Stimulated activated CD8-positive, alpha-beta memory T cell treated with anti-CD3 and anti-CD28 coated beads, Interleukin-12 subunit alpha, Interleukin-12 subunit beta, amount 100 ng/mL, for 24 hours (primary cell): ENCODE measurements around the gene SLC37A1.

Experiments
- DNase-seq: peaks from one replicate; pipeline ENCODE4 v3.0.0-alpha.2; 2020; ENCODE audit errors: extremely low read depth

The SLC37A1 gene

GRCh38 chr21:42527489-42528158, 14.0 kb downstream of the SLC37A1 start:
- DNase-seq: no peak

GRCh38 chr21:42530167-42530518, 16.5 kb downstream of the SLC37A1 start:
- no peak for DNase-seq

- no peak for DNase-seq
Observed at GRCh38 chr21:42531771-42532170, 18.1 kb downstream of the SLC37A1 start.

GRCh38 chr21:42532466-42533181, 19.0 kb downstream of the SLC37A1 start:
- no peak for DNase-seq

- DNase-seq: no peak
Observed at GRCh38 chr21:42533306-42533962, 19.8 kb downstream of the SLC37A1 start.

- no peak for DNase-seq
Observed at GRCh38 chr21:42533963-42534355, 20.3 kb downstream of the SLC37A1 start.

- DNase-seq: no peak
Observed at GRCh38 chr21:42534421-42535378, 21.0 kb downstream of the SLC37A1 start.

- DNase-seq: no peak
Observed at GRCh38 chr21:42535602-42536171, 22.0 kb downstream of the SLC37A1 start.

GRCh38 chr21:42536601-42537000, 22.9 kb downstream of the SLC37A1 start:
- DNase-seq: no peak

GRCh38 chr21:42537106-42537742, 23.6 kb downstream of the SLC37A1 start:
- DNase-seq: no peak

GRCh38 chr21:42538479-42539275, 25.0 kb downstream of the SLC37A1 start:
- DNase-seq: no peak

GRCh38 chr21:42539342-42539741, 25.7 kb downstream of the SLC37A1 start:
- no peak for DNase-seq

- no peak for DNase-seq
Observed at GRCh38 chr21:42539931-42540343, 26.3 kb downstream of the SLC37A1 start.

GRCh38 chr21:42540396-42540795, 26.7 kb downstream of the SLC37A1 start:
- DNase-seq: no peak

- DNase-seq: no peak
Observed at GRCh38 chr21:42541174-42541573, 27.5 kb downstream of the SLC37A1 start.

- no peak for DNase-seq
Observed at GRCh38 chr21:42541618-42542017, 28.0 kb downstream of the SLC37A1 start.

- DNase-seq: no peak
Observed at GRCh38 chr21:42542196-42542595, 28.5 kb downstream of the SLC37A1 start.

- no peak for DNase-seq
Observed at GRCh38 chr21:42542596-42542995, 28.9 kb downstream of the SLC37A1 start.

GRCh38 chr21:42543106-42543847, 29.6 kb downstream of the SLC37A1 start:
- DNase-seq: no peak
